SK-N-SH (cell line): ENCODE data around the gene GALNT18. TPM values are rescaled to one million over a fixed set of nuclear protein-coding genes. Genes with fewer than 3 reads are reported as not detected.

Experiments
- CTCF ChIA-PET: fragments of 300-600, 350-600 bp; formaldehyde crosslinking; extraction: SDS; loops from one replicate; lab custom pipeline; 2021; lab: Yijun Ruan, JAX
- POLR2A ChIA-PET: fragments of 350-600 bp; sonication (Branson Sonifier 250); formaldehyde crosslinking; extraction: SDS; loops from one replicate; lab custom pipeline; 2020; ENCODE audit warnings: antibody characterized with exemption, inconsistent platforms; lab: Yijun Ruan, JAX
- DNase-seq: peaks from one replicate; pipeline ENCODE4 v3.0.0; 2012
- H2AFZ ChIP-seq: fragments of 200-600 bp; sonication (generic); 2 replicates; pipeline ENCODE4 v1.8.1; 2016; ENCODE audit warnings: antibody characterized with exemption, mild to moderate bottlenecking, low read depth
- H3F3A ChIP-seq: fragments of 200-600 bp; sonication (generic); replicated peaks from 2 replicates; pipeline ENCODE3; 2016; ENCODE audit warnings: antibody characterized with exemption, mild to moderate bottlenecking; ENCODE audit not compliant: insufficient read depth
- H3K27ac ChIP-seq, 2 experiments: fragments of 200-500 bp in 1 of 2; fragments of 200-600 bp in 1 of 2; sonication (Bioruptor generic) in 1 of 2; sonication (generic), shearing (Covaris generic) in 1 of 2; 2 replicates each; pipeline versions ENCODE4 v1.5.1 to v1.6.1; 2014 to 2016; ENCODE audit warnings: low read depth in 2 of 2, inconsistent platforms in 1 of 2, low read length in 1 of 2, mild to moderate bottlenecking in 1 of 2, mixed read lengths in 1 of 2
- H3K27me3 ChIP-seq: fragments of 200-600 bp; sonication (generic), shearing (Covaris generic); 2 replicates; pipeline ENCODE4 v1.6.1; 2016; ENCODE audit warnings: mixed run types; ENCODE audit not compliant: insufficient read depth
- H3K36me3 ChIP-seq, 2 experiments: fragments of 200-500 bp in 1 of 2; fragments of 200-600 bp in 1 of 2; sonication (Bioruptor generic) in 1 of 2; sonication (generic) in 1 of 2; replicated peaks in 1 of 2; 2 replicates each; pipeline versions ENCODE3 to v1.5.1; 2014 to 2016; ENCODE audit warnings: low read length in 1 of 2, mild to moderate bottlenecking in 1 of 2; ENCODE audit not compliant: insufficient read depth in 2 of 2, control insufficient read depth in 1 of 2
- H3K4me1 ChIP-seq, 2 experiments: fragments of 200-500 bp in 1 of 2; fragments of 200-600 bp in 1 of 2; sonication (Bioruptor generic) in 1 of 2; sonication (generic), shearing (Covaris generic) in 1 of 2; 2 replicates each; pipeline versions ENCODE4 v1.5.1 to v1.6.1; 2014 to 2016; ENCODE audit warnings: low read depth in 1 of 2, low read length in 1 of 2, mixed run types in 1 of 2; ENCODE audit not compliant: insufficient read depth in 2 of 2, control insufficient read depth in 1 of 2
- H3K4me2 ChIP-seq: fragments of 200-600 bp; sonication (generic), shearing (Covaris generic); 2 replicates; pipeline ENCODE4 v1.6.1; 2017; ENCODE audit warnings: mixed run types
- H3K4me3 ChIP-seq, 2 experiments: fragments of 200-500 bp in 1 of 2; fragments of 200-600 bp in 1 of 2; sonication (Bioruptor generic) in 1 of 2; sonication (generic), shearing (Covaris generic) in 1 of 2; 2 replicates each; pipeline versions ENCODE4 v1.5.1 to v1.8.1; 2014 to 2016; ENCODE audit warnings: low read depth in 2 of 2, inconsistent platforms in 1 of 2, low read length in 1 of 2, mild to moderate bottlenecking in 1 of 2, mixed read lengths in 1 of 2, moderate library complexity in 1 of 2
- H3K79me2 ChIP-seq: fragments of 200-600 bp; sonication (generic); 2 replicates; pipeline ENCODE4 v1.8.1; 2017; ENCODE audit warnings: mild to moderate bottlenecking; ENCODE audit not compliant: insufficient read depth
- H3K9ac ChIP-seq: fragments of 200-600 bp; sonication (generic); 2 replicates; pipeline ENCODE4 v1.6.1; 2017; ENCODE audit warnings: mixed run types
- H3K9me2 ChIP-seq: fragments of 200-600 bp; sonication (generic); 2 replicates; pipeline ENCODE4 v1.6.1; 2017; ENCODE audit warnings: mixed run types
- H3K9me3 ChIP-seq: fragments of 200-600 bp; sonication (generic); 2 replicates; pipeline ENCODE4 v1.6.1; 2017; ENCODE audit warnings: mixed run types, mild to moderate bottlenecking, moderate library complexity
- H4K20me1 ChIP-seq: fragments of 200-600 bp; sonication (generic); 2 replicates; pipeline ENCODE4 v1.6.1; 2017; ENCODE audit warnings: mild to moderate bottlenecking, mixed run types; ENCODE audit not compliant: insufficient read depth
- EZH2phosphoT487 ChIP-seq: fragments of 200-600 bp; sonication (generic); IDR thresholded peaks from 2 replicates; pipeline ENCODE4 v1.6.1; 2017; ENCODE audit warnings: low read depth, mixed run types, mild to moderate bottlenecking, antibody characterized with exemption, moderate library complexity, borderline replicate concordance
- FOSL2 ChIP-seq: IDR thresholded peaks from 2 replicates; pipeline ENCODE4 v1.4.0; 2012; ENCODE audit warnings: low read depth, mild to moderate bottlenecking, moderate library complexity, borderline replicate concordance
- FOXJ3 ChIP-seq: sonication (generic); formaldehyde crosslinking; IDR thresholded peaks from 2 replicates; pipeline ENCODE4 v1.5.1; 2020; ENCODE audit warnings: mild to moderate bottlenecking, missing genetic modification reagents
- FOXM1 ChIP-seq: IDR thresholded peaks from 2 replicates; pipeline ENCODE4 v1.4.0; 2012; ENCODE audit warnings: low read depth, mild to moderate bottlenecking
- GABPA ChIP-seq: IDR thresholded peaks from 2 replicates; pipeline ENCODE4 v1.4.0; 2012; ENCODE audit warnings: low read depth, mild to moderate bottlenecking
- MXI1 ChIP-seq: IDR thresholded peaks from 2 replicates; pipeline ENCODE4 v1.6.1; 2012; ENCODE audit warnings: mild to moderate bottlenecking, low read depth, low read length, improper control_type of control experiment
- NFIC ChIP-seq: IDR thresholded peaks from 2 replicates; pipeline ENCODE4 v1.4.0; 2012; ENCODE audit warnings: borderline replicate concordance
- POLR2AphosphoS5 ChIP-seq: IDR thresholded peaks from 2 replicates; pipeline ENCODE4 v1.6.1; 2012; ENCODE audit warnings: low read depth, low read length
- RAD21 ChIP-seq: IDR thresholded peaks from 2 replicates; pipeline ENCODE4 v1.6.1; 2012; ENCODE audit warnings: mild to moderate bottlenecking, low read length
- RXRA ChIP-seq: IDR thresholded peaks from 2 replicates; pipeline ENCODE4 v1.4.0; 2012; ENCODE audit warnings: low read depth, mild to moderate bottlenecking, borderline replicate concordance
- SIN3A ChIP-seq: IDR thresholded peaks from 2 replicates; pipeline ENCODE4 v1.6.1; 2012; ENCODE audit warnings: low read depth, mild to moderate bottlenecking, low read length, moderate library complexity, borderline replicate concordance
- TAF1 ChIP-seq: IDR thresholded peaks from 2 replicates; pipeline ENCODE4 v1.6.1; 2012; ENCODE audit warnings: low read depth, mild to moderate bottlenecking, low read length, moderate library complexity, borderline replicate concordance
- TCF12 ChIP-seq: IDR thresholded peaks from 2 replicates; pipeline ENCODE4 v1.4.0; 2012
- TEAD4 ChIP-seq: IDR thresholded peaks from 2 replicates; pipeline ENCODE4 v1.4.0; 2012; ENCODE audit warnings: mild to moderate bottlenecking, borderline replicate concordance; ENCODE audit not compliant: insufficient read depth
- YY1 ChIP-seq: IDR thresholded peaks from 2 replicates; pipeline ENCODE4 v1.4.0; 2012; ENCODE audit warnings: low read depth, mild to moderate bottlenecking
- WGBS: methylation state at CpG from one replicate; pipeline ENCODE4 v1.1.6; 2017; ENCODE audit warnings: low lambda C conversion rate; 5-methylcytosine and 5-hydroxymethylcytosine counted together
- polyA plus RNA-seq, 3 experiments: library from polyadenylated mRNA; depleted of rRNA; stranded (reverse); fragments of >200 nt; gene quantifications; 2 replicates each; pipeline ENCODE4 v1.2.3, GENCODE V29; 2012
- TF ChIP-seq, protein P1 (sequence below): IDR thresholded peaks from 2 replicates; pipeline ENCODE4; 2012
- TF ChIP-seq, protein P2 (sequence below): fragments of 150-350 bp; IDR thresholded peaks from 2 replicates; pipeline ENCODE4 v1.6.1; 2017; ENCODE audit warnings: antibody characterized with exemption, low read length, low read depth, borderline replicate concordance
- TF ChIP-seq, protein P3 (sequence below): IDR thresholded peaks from 2 replicates; pipeline ENCODE4 v1.4.0; 2012; ENCODE audit warnings: low read depth, borderline replicate concordance
- TF ChIP-seq, protein P4 (sequence below): IDR thresholded peaks from 2 replicates; pipeline ENCODE4 v1.4.0; 2012; ENCODE audit warnings: low read depth, borderline replicate concordance

GALNT18 gene
- polyA plus RNA-seq, 1 of the 3 experiments (the other 2 are of a cell fraction): 0.64 TPM

DNA sequence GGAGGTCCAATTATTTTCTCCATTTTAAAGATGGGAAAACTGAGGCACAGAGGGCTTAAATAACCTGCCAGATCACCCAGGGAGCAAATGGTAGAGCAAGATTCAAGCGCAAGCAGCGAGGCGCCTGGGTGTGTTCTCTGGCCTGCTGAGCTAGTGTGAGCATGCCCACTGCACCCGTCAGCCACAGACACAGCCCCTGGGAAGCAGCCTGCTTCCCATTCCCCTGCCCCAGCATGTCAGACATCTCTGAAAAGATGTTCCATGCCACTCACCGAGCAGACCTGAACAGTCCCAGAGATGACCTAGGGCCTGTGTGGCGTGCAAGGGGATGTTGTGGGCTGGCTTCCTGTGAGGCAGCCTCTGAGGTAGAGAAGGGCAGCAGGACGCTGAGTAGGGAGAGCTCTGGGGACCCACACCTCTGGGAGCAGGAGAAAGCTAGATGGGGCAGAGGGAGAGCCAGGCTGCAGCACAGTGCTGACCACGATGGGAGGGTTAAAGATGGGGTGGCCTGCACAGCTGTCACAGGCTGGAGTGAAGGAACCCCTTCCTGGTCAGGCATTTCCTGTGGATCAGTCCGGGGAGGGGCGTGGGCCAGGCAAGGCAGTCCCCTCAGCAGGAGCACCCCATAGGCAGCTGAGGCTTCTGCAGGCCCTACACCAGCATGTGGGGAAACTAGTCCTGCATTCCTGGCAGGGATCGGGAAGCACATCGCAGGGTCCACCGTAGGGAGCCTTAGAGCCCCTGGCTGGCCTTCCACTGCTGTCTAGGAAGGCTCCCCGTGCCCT is 101.4 kb downstream of the GALNT18 start:
- H3K9me3 ChIP-seq: no peaks in the 10 kb centered on the region
- no peaks in the 10 kb centered on the region for H3K36me3 ChIP-seq
- no peaks in the 10 kb centered on the region for H3K9me2 ChIP-seq
- no peak overlapping the region for H3K4me2 ChIP-seq
- POLR2A ChIA-PET: no interaction called here
- peaks cover 0 to 16% of the 10 kb centered on the region in 2 experiments; a peak in 1 of 4 replicates for H3K4me1 ChIP-seq
- no peaks in the 10 kb centered on the region for H3F3A ChIP-seq
- WGBS: 70% methylated on average over 6 of the region's 14 CpGs
- H3K27me3 ChIP-seq: no peaks in the 10 kb centered on the region
- H3K79me2 ChIP-seq: no peaks in the 10 kb centered on the region
- no peaks in the 10 kb centered on the region for H4K20me1 ChIP-seq
- H3K27ac ChIP-seq: no peak overlapping the region
- H3K9ac ChIP-seq: no peak overlapping the region
- H2AFZ ChIP-seq: no peak overlapping the region
- CTCF ChIA-PET: interaction anchor here (1.0 to 1.4 kb wide), 2 partner anchors 17 to 586 kb away, joined by 3 read pairs; no protein-coding TSS in a partner anchor
- no peak overlapping the region for H3K4me3 ChIP-seq
- no peak for TF ChIP-seq TCF12
- TF ChIP-seq, protein P1, sequence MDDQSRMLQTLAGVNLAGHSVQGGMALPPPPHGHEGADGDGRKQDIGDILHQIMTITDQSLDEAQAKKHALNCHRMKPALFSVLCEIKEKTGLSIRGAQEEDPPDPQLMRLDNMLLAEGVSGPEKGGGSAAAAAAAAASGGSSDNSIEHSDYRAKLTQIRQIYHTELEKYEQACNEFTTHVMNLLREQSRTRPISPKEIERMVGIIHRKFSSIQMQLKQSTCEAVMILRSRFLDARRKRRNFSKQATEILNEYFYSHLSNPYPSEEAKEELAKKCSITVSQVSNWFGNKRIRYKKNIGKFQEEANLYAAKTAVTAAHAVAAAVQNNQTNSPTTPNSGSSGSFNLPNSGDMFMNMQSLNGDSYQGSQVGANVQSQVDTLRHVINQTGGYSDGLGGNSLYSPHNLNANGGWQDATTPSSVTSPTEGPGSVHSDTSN: no peak
- DNase-seq: no peak

DNA sequence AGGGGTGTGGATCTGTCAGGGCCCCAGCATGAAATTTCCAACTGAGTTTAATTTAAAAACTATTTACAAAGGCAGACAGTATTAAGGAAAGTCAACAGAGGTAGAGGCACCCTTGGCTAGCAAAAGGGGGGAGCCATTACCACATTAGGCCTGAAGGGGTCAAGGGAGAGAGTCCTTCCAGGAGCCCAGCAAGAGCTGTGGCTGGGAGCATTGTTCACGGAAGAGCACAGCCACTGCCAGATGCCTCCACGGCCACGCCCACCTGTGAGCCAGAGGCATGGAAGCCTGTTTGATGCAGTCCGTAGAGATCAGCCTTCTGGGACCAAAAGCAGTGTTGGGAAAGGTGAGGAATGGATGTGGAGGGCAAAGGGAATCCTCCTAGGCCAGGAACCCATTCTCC is 102.6 kb downstream of the GALNT18 start:
- ChIA-PET CTCF (interaction anchor here (1.0 kb wide), 1 partner anchor 19 kb away, joined by 3 read pairs; no protein-coding TSS in a partner anchor), POLR2A (no interaction called here)
- Histone ChIP-seq H3K36me3 (no peaks in the 10 kb centered on the region), H4K20me1 (no peaks in the 10 kb centered on the region), H3K9ac (no peak overlapping the region), H3K4me3 (no peak overlapping the region), H3K4me2 (no peak overlapping the region), H3K9me2 (no peaks in the 10 kb centered on the region), H3F3A (no peaks in the 10 kb centered on the region), H3K9me3 (no peaks in the 10 kb centered on the region)
- TF ChIP-seq FOXJ3 (CRISPR knock-in tag) (no peak), FOSL2 (no peak), YY1 (no peak), MXI1 (no peak), SIN3A (no peak), EZH2phosphoT487 (no peak), TAF1 (no peak), TEAD4 (no peak), FOXM1 (no peak), RXRA (no peak), RAD21 (no peak), POLR2AphosphoS5 (no peak), GABPA (no peak), NFIC (no peak)
- TF ChIP-seq, protein P2, sequence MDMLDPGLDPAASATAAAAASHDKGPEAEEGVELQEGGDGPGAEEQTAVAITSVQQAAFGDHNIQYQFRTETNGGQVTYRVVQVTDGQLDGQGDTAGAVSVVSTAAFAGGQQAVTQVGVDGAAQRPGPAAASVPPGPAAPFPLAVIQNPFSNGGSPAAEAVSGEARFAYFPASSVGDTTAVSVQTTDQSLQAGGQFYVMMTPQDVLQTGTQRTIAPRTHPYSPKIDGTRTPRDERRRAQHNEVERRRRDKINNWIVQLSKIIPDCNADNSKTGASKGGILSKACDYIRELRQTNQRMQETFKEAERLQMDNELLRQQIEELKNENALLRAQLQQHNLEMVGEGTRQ: no peak
- TF ChIP-seq, protein P3, sequence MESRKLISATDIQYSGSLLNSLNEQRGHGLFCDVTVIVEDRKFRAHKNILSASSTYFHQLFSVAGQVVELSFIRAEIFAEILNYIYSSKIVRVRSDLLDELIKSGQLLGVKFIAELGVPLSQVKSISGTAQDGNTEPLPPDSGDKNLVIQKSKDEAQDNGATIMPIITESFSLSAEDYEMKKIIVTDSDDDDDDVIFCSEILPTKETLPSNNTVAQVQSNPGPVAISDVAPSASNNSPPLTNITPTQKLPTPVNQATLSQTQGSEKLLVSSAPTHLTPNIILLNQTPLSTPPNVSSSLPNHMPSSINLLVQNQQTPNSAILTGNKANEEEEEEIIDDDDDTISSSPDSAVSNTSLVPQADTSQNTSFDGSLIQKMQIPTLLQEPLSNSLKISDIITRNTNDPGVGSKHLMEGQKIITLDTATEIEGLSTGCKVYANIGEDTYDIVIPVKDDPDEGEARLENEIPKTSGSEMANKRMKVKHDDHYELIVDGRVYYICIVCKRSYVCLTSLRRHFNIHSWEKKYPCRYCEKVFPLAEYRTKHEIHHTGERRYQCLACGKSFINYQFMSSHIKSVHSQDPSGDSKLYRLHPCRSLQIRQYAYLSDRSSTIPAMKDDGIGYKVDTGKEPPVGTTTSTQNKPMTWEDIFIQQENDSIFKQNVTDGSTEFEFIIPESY: no peak
- TF ChIP-seq, protein P1: no peak
- TF ChIP-seq, protein P4, sequence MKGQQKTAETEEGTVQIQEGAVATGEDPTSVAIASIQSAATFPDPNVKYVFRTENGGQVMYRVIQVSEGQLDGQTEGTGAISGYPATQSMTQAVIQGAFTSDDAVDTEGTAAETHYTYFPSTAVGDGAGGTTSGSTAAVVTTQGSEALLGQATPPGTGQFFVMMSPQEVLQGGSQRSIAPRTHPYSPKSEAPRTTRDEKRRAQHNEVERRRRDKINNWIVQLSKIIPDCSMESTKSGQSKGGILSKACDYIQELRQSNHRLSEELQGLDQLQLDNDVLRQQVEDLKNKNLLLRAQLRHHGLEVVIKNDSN: no peak
- TF ChIP-seq, all 33 proteins: peak for 0
- Histone ChIP-seq H3K27ac (no peak overlapping the region), H3K4me1 (peaks cover 0 to 16% of the 10 kb centered on the region in 2 experiments; a peak in 1 of 4 replicates), H3K79me2 (no peaks in the 10 kb centered on the region), H3K27me3 (no peaks in the 10 kb centered on the region), H2AFZ (no peak overlapping the region)
- 58% methylated on average over 4 of the region's 4 CpGs for whole genome bisulfite sequencing
- no peak for DNase-seq
